ENCODE measurements around the gene LDB2.

Gene LDB2

GRCh38 chr4:16598597-16599206 lies 299.7 kb downstream of the LDB2 start:
- no peak overlapping the region for H3K4me3 ChIP-seq (ENCODE audit: low read depth, low read length)
- no peak for TF ChIP-seq POLR2A (IDR thresholded peaks at IDR 0.05; ENCODE audit: extremely low read depth, insufficient read length)
- no peak for TF ChIP-seq CTCF (IDR thresholded peaks at IDR 0.05; ENCODE audit: low read depth, low read length)
- TF ChIP-seq MYC (IDR thresholded peaks at IDR 0.05; ENCODE audit: low read depth, low read length), result no peak
- TF ChIP-seq, protein P1, sequence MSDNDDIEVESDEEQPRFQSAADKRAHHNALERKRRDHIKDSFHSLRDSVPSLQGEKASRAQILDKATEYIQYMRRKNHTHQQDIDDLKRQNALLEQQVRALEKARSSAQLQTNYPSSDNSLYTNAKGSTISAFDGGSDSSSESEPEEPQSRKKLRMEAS (IDR thresholded peaks at IDR 0.05; ENCODE audit: low read depth, low read length), result no peak
- peak; percentile 8 for DNase-seq (ENCODE audit: low read depth)

- H3K4me3 ChIP-seq (ENCODE audit: low read depth, low read length), result no peak overlapping the region
- no peak for DNase-seq (ENCODE audit: low read depth)
- TF ChIP-seq POLR2A (IDR thresholded peaks at IDR 0.05; ENCODE audit: extremely low read depth, insufficient read length) (no peak), MYC (IDR thresholded peaks at IDR 0.05; ENCODE audit: low read depth, low read length) (no peak), CTCF (IDR thresholded peaks at IDR 0.05; ENCODE audit: low read depth, low read length) (no peak)
- TF ChIP-seq, protein P1 (IDR thresholded peaks at IDR 0.05; ENCODE audit: low read depth, low read length), result no peak
Observed at GRCh38 chr4:16597845-16598596, 300.4 kb downstream of the LDB2 start.

DNA sequence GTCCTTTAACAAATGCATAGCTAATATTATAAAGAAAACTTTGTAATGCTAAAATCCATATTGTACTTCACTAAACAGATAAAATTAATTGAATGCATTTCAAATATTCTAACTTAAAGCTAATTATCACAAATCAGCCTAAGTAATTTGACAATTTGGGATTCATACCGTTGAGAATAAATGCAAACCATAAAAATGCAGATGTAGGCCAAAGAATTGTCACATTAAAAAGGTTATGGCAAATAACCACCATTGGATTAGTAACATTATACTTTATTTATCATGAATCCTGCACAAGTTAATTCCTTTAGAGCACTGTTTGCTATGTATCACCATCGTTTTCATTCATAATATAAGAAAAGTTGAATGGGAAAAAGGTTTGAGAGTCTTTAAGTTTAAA lies 301.0 kb downstream of the LDB2 start:
- H3K4me3 ChIP-seq (ENCODE audit: low read depth, low read length), result no peak overlapping the region
- no peak for TF ChIP-seq MYC (IDR thresholded peaks at IDR 0.05; ENCODE audit: low read depth, low read length)
- TF ChIP-seq CTCF (IDR thresholded peaks at IDR 0.05; ENCODE audit: low read depth, low read length), result no peak
- TF ChIP-seq, protein P1 (IDR thresholded peaks at IDR 0.05; ENCODE audit: low read depth, low read length), result no peak
- TF ChIP-seq POLR2A (IDR thresholded peaks at IDR 0.05; ENCODE audit: extremely low read depth, insufficient read length), result no peak
- DNase-seq (ENCODE audit: low read depth), result no peak

GRCh38 chr4:16596267-16596666 lies 302.2 kb downstream of the LDB2 start:
- no peak for DNase-seq (ENCODE audit: low read depth)
- H3K4me3 ChIP-seq (ENCODE audit: low read depth, low read length), result no peak overlapping the region

DNA sequence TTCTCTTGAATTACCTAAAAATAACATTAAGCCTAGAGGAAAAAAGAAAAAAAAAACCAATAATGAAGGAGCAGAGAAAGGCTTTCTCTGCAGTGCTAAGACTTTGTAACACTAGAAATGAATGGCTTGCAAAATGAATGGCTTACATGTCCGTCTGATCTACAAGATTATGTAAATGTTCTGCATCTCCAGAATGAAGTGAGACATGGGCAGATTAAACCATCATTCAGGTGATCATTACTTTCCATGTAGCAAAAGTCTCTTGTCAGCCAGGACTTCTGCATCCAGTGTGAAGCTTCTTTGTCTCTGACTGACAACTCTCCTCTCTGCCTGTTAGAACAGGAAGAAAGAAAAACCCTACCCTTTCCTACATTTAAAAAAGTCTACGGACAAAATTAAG lies 304.3 kb downstream of the LDB2 start:
- DNase-seq (ENCODE audit: low read depth), result no peak
- H3K4me3 ChIP-seq (ENCODE audit: low read depth, low read length), result no peak overlapping the region
- no peak for TF ChIP-seq MYC (IDR thresholded peaks at IDR 0.05; ENCODE audit: low read depth, low read length)
- TF ChIP-seq POLR2A (IDR thresholded peaks at IDR 0.05; ENCODE audit: extremely low read depth, insufficient read length), result no peak
- TF ChIP-seq, protein P1 (IDR thresholded peaks at IDR 0.05; ENCODE audit: low read depth, low read length), result no peak

More at GRCh38 chr4:16596267-16596666, 302.2 kb downstream of the LDB2 start:
- TF ChIP-seq POLR2A (IDR thresholded peaks at IDR 0.05; ENCODE audit: extremely low read depth, insufficient read length) (no peak), CTCF (IDR thresholded peaks at IDR 0.05; ENCODE audit: low read depth, low read length) (no peak), MYC (IDR thresholded peaks at IDR 0.05; ENCODE audit: low read depth, low read length) (no peak)
- TF ChIP-seq, protein P1 (IDR thresholded peaks at IDR 0.05; ENCODE audit: low read depth, low read length), result no peak

DNA sequence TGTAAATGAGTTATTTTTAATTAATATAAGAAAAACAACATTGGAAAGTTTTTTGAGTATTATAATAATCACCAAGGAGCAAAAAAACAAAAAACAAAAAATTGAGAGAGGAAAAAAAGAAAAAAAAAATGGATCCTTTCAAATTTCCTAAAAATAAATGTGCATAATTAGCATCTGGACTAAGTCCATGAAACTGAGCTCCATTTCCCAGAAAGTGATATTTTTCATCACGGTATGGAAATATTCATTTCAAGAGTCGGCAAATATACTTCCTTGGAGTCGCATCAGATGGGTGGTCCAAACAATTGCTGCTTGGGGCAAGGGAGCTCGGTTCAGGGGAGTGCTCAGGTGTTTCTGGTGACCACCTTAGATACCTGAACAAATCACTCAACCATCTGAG lies 305.1 kb downstream of the LDB2 start:
- DNase-seq (ENCODE audit: low read depth), result no peak
- no peak overlapping the region for H3K4me3 ChIP-seq (ENCODE audit: low read depth, low read length)
- TF ChIP-seq POLR2A (IDR thresholded peaks at IDR 0.05; ENCODE audit: extremely low read depth, insufficient read length) (no peak), MYC (IDR thresholded peaks at IDR 0.05; ENCODE audit: low read depth, low read length) (no peak), CTCF (IDR thresholded peaks at IDR 0.05; ENCODE audit: low read depth, low read length) (no peak)
- TF ChIP-seq, protein P1 (IDR thresholded peaks at IDR 0.05; ENCODE audit: low read depth, low read length), result no peak
